AG20443 (cell line): Measurements from ENCODE around the gene TMEM245.

Source experiments
- DNase-seq: peaks from one replicate; pipeline ENCODE4 v3.0.0; 2012; ENCODE audit warnings: low spot score, mixed read lengths

Gene TMEM245

DNA sequence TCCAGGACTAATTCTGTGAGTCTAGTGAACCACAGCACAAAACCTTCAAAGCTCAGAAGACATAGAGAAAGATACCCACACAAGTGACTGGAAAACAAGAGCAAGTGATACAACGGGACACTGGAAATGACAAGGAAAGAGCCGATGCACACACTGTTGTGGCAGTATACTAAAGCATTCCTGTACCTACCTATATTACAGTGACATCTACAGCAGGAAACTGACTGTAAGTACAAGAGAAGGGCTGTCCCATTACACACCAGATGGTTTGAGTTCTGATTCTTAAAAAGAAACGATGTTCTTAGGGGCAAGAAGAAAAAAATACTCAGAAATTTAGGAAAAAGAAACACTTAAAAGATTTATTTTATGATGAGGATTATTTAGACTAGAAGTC lies 18.5 kb downstream of the TMEM245 start:
- no peak for DNase-seq

DNA sequence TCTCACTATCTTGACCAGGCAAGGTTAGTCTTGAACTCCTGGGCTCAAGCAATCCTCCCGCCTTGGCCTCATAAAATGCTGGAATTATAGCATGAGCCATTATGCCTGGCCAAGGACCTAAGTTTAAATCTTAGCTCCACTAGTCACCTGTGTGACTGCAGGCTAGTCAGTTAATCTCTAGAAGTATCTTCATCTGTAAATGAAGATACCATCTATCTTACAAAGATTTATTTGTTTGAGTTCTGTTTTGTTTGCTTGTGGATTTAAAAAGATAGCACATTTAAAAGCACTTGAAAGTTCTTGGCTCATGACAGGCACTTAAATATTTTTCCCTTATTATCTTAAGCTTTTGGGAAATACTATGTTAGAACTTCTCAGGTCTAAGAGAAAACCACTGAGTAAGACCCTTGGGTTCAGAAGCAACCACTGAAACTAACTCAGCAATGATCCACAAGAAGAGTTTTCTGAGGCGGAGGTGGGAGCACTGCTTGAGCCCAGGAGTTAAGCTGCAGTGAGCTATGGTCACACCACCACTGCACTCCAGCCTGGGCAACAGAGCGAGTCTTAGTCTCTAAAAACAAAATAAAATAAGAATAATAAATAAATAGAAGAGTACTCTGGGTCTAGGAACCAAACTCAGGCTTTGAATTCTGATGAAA lies 19.1 kb downstream of the TMEM245 start:
- no peak for DNase-seq

DNA sequence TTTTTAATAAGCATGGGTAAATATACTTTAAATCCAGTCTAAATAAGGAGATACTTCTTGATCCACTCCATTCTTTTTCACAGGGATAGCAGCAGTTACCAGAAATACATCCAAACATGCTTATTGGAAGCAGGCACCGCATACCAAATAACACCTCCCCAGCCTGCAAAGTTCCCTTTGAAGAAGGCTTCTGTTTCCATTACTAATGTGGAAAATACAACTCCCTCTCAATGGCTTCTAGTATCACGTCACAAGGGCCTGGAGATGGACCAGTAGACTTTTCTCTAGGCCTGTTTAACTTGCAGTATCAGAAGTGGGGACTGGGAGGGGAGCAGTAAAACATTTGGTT lies 20.8 kb downstream of the TMEM245 start:
- peak; percentile 11 for DNase-seq

DNA sequence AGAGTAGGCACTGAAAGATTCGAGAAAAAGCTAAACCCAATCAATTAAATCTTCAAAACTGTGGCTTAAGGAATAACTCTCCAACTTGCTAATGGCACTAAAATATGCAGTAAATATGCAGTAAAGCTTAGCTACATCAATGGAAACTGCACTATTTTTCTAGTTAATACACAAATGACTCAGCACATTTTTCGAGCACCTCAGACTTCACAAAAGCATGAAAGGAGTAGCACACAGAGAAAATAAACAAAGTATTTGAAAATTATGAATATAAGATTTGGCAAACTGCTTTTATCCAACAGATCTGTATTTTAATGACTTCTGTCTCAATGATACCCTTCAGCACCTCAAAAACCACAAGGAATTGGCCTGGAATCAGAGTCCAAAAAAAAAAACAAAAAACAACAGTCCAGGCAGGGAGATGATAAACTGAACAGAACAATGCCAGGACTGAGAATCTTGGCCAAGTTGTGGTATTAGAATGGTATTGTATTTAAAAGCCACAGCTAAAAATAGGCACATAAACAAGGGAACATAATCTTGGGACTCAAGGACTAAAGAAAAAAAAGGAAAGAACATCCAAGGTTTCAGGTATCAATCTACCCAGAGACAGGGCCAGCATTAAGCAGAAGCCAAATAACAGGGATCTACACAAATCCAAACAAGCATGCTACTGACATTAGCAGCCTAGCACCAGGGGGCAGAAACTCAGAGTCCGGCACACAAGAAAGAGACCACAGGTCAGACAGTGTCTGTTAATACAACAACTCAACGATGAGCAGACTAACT lies 21.4 kb downstream of the TMEM245 start:
- DNase-seq: peak; percentile 57

DNA sequence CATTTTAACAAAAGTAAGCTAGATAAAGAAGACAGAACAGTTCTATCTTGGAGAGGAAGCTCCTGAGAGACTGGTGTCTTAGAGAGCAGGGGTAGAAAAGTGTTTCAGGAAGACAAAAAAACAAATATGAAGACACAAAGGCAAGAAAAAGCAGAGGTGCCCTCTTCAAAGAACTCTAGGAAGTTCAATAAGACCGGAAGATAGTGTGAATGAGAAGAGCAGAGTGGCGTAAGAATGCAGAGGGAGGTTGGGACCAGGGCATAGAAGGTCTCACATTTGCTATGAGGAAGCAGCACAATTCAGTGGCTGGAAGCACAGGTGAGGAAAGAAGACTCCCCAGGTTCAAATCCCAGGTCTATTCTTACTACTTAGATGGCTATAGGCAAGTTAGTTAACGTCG lies 22.6 kb downstream of the TMEM245 start:
- DNase-seq: no peak

DNA sequence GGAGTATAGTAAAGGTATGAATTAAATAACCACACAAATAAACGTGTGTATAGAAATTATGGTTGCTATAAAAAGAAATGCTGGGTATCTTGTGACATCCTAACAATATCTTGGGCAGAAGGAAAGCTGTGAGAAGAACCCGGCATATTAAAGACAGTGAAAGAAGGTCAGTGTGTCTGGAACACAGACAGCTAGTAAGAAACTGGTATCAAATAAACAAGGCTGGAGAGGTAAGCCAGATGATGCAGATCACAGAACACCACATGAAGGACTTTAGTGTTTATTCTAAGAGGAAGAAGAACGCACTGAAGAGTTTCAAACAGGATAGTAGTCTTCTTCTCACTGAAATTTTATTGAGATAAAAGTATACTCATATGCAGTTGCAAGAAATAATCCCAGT lies 24.4 kb downstream of the TMEM245 start:
- no peak for DNase-seq

GRCh38 chr9:109094268-109094667 lies 25.5 kb downstream of the TMEM245 start:
- no peak for DNase-seq

GRCh38 chr9:109092587-109092986 lies 27.2 kb downstream of the TMEM245 start:
- DNase-seq: no peak

- no peak for DNase-seq
Observed at GRCh38 chr9:109092051-109092580, 27.6 kb downstream of the TMEM245 start.

- no peak for DNase-seq
Observed at GRCh38 chr9:109088221-109088620, 31.5 kb downstream of the TMEM245 start.

DNA sequence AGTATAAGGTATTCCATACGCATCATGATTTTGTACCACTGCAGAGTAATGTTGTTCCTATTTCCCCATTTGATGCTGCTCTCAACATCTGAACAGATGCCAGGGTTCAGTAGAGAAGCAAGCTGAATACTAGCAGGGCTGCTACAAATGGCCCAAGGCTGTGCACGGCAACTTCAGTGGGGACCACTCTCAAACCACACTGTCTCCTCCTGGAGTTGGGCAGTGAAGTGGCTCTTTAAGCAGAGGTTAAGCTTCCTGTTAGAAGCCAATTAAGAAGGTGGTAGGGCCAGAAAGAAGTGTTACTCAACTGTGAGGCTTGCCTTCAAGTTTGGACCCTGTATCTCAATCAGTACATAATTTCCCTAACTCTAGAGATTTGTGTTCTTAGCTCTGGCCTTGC lies 32.0 kb downstream of the TMEM245 start:
- DNase-seq: no peak

- no peak for DNase-seq
Observed at GRCh38 chr9:109086221-109086620, 33.5 kb downstream of the TMEM245 start.

DNA sequence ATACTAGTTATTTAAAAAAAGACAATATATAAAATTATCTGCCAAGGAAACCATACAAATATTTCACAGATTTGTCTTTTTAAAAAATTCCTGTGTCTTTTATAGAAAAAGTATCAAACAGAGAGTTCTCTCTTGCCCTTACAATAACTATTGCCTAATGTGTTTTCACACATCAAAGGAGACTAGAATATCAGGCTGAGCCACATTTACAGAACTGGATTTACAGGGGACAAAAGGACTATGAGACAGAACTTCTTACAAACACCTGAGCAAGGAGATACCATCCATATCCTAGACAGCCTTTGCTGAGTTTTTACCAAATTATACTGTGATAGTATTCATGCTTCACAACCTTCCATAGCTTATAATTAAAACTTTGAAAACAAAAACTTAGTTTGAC lies 34.2 kb downstream of the TMEM245 start:
- no peak for DNase-seq

GRCh38 chr9:109083813-109084405 lies 35.8 kb downstream of the TMEM245 start:
- no peak for DNase-seq

GRCh38 chr9:109083141-109083540 lies 36.6 kb downstream of the TMEM245 start:
- DNase-seq: no peak

DNA sequence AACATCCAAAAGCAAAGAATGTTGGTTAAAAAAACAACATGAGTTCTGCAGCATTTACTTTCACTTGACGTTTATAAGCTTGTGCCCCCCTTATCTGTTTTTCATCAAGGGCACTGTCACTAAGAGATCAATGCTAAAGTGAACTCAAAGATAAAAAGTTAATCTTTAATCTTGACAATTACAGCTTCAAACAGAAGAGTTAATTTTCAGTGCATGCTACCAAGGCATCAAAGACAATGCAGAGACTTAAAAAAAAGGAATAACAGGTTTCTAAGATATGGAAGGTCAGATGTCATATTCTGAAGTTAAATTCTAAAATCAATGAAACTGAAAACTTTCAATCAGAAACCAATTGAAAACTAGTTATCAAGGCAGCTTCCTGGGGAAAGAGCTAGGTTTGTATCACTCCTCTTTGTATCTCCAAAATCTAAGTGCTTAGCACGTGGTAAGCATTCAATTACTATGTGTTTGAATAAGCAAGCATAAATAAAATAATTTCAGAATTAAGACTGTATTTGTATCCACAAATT lies 37.6 kb downstream of the TMEM245 start:
- no peak for DNase-seq

- DNase-seq: no peak
Observed at GRCh38 chr9:109074236-109074889, 45.4 kb downstream of the TMEM245 start.

GRCh38 chr9:109072821-109073435 lies 46.8 kb downstream of the TMEM245 start:
- no peak for DNase-seq

- DNase-seq: no peak
Observed at GRCh38 chr9:109072133-109072692, 47.5 kb downstream of the TMEM245 start.

- DNase-seq: no peak
Observed at GRCh38 chr9:109068764-109069163, 51.0 kb downstream of the TMEM245 start.

DNA sequence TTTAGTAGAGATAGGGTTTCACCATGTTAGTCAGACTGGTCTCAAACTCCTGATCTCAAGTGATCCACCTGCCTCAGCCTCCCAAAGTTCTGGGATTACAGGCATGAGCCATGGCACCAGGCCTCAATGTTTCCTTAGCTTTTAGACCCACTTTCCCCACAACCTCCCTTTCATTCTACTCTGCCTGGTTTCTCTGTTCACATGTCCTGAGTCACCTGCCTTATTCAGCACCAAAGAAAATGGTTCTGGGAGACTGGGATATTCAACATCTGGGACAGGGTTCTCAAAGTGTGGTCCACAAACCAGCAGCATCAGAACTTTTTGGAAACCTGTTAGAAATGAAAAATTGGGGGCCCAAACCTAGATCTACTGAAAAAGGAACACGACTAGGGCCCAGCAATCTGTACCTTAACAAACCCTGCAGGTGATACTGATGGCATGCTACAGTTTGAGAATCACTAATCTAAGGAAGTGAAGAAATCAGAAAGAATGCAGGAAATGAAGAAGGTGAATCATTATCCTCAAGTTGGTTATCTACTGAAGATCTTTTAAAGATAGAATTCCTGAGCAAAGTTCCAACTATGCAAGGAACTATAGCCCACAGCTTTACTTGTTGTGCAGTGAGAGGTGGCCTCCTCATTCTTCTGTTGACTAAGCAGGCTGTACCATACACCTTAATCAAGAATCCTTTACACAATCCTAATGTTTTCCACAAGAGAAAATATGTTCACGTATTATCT lies 54.6 kb downstream of the TMEM245 start:
- DNase-seq: no peak
